Measurements from ENCODE around the gene CXCL9.

GRCh38 chr4:76011018-76011670, 3.8 kb upstream of the CXCL9 start:
- TF ChIP-seq POLR2A (IDR thresholded peaks at IDR 0.05; ENCODE audit: low read depth, low read length): no peak
- no peak for TF ChIP-seq POLR2AphosphoS5 (IDR thresholded peaks at IDR 0.05; ENCODE audit: low read depth, low read length)
- TF ChIP-seq TAF1 (IDR thresholded peaks at IDR 0.05; ENCODE audit: low read depth, low read length): no peak
- no peak for TF ChIP-seq PAX5 (IDR thresholded peaks at IDR 0.05; ENCODE audit: insufficient read depth, low read length, severe bottlenecking)
